Stimulated activated CD4-positive, alpha-beta T cell treated with anti-CD3 and anti-CD28 coated beads, Interleukin-12 subunit alpha, Interleukin-12 subunit beta, amount 100 ng/mL, for 24 hours (primary cell): ENCODE measurements around the gene TFPI2.
"Not testable (repeated sequence)": the region's sequence is repeated elsewhere in the genome, so short reads cannot be mapped to it uniquely, and the experiment has no call there.

Experiments
- DNase-seq, 2 experiments: peaks; one replicate each; pipeline ENCODE4 v3.0.0-alpha.2; 2020; ENCODE audit warnings: low read depth in 2 of 2

Gene TFPI2

GRCh38 chr7:93890464-93891068 lies at the start of gene TFPI2:
Gene TFPI2 (minus strand): TSS chr7:93890753. CDS start chr7:93890678, 75 bp downstream.
- no peak for DNase-seq

- no peak for DNase-seq
Observed at GRCh38 chr7:93938293-93938692, 47.7 kb upstream of the TFPI2 start.

GRCh38 chr7:93937818-93938217 lies 47.3 kb upstream of the TFPI2 start:
- DNase-seq, result no peak

- no peak for DNase-seq
Observed at GRCh38 chr7:93935102-93935501, 44.5 kb upstream of the TFPI2 start.

GRCh38 chr7:93933156-93933555 lies 42.6 kb upstream of the TFPI2 start:
- no peak for DNase-seq

GRCh38 chr7:93931655-93932054 lies 41.1 kb upstream of the TFPI2 start:
- DNase-seq, result no peak

GRCh38 chr7:93927585-93927984 lies 37.0 kb upstream of the TFPI2 start:
- DNase-seq, result no peak

- DNase-seq, result no peak
Observed at GRCh38 chr7:93926800-93927199, 36.2 kb upstream of the TFPI2 start.

- DNase-seq, result no peak
Observed at GRCh38 chr7:93923942-93924341, 33.4 kb upstream of the TFPI2 start.

- DNase-seq, result no peak
Observed at GRCh38 chr7:93923296-93923695, 32.7 kb upstream of the TFPI2 start.

GRCh38 chr7:93921607-93922566 lies 31.3 kb upstream of the TFPI2 start, which contains the start of gene GNG11:
Gene GNG11 (plus strand): TSS chr7:93921735. CDS start chr7:93922138, 403 bp downstream.
- peak in 1 of 2 experiments; percentile 15 for DNase-seq

GRCh38 chr7:93921186-93921585 lies 30.6 kb upstream of the TFPI2 start:
- DNase-seq, result no peak

GRCh38 chr7:93920496-93921182 lies 30.1 kb upstream of the TFPI2 start:
- no peak for DNase-seq

- DNase-seq, result not testable (repeated sequence)
Observed at GRCh38 chr7:93916315-93916714, 25.8 kb upstream of the TFPI2 start.

GRCh38 chr7:93915888-93916287 lies 25.3 kb upstream of the TFPI2 start:
- DNase-seq, result not testable (repeated sequence)

GRCh38 chr7:93915206-93915842 lies 24.8 kb upstream of the TFPI2 start:
- DNase-seq, result not testable (repeated sequence)

GRCh38 chr7:93914581-93915066 lies 24.1 kb upstream of the TFPI2 start:
- DNase-seq, result no peak

GRCh38 chr7:93913197-93913596 lies 22.6 kb upstream of the TFPI2 start:
- no peak for DNase-seq

- not testable (repeated sequence) for DNase-seq
Observed at GRCh38 chr7:93911661-93912060, 21.1 kb upstream of the TFPI2 start.

GRCh38 chr7:93911242-93911641 lies 20.7 kb upstream of the TFPI2 start:
- not testable (repeated sequence) for DNase-seq
